ENCODE data around the gene DDAH1. TPM values are rescaled to one million over a fixed set of nuclear protein-coding genes. Genes with fewer than 3 reads are reported as not detected.
A peak's percentile ranks its signal among the peaks of the same experiment; 100 is the strongest.

DDAH1 gene
- total and polyA plus RNA-seq, 4 donors: 25.8 to 42.7 (median 31.7) TPM

DNA sequence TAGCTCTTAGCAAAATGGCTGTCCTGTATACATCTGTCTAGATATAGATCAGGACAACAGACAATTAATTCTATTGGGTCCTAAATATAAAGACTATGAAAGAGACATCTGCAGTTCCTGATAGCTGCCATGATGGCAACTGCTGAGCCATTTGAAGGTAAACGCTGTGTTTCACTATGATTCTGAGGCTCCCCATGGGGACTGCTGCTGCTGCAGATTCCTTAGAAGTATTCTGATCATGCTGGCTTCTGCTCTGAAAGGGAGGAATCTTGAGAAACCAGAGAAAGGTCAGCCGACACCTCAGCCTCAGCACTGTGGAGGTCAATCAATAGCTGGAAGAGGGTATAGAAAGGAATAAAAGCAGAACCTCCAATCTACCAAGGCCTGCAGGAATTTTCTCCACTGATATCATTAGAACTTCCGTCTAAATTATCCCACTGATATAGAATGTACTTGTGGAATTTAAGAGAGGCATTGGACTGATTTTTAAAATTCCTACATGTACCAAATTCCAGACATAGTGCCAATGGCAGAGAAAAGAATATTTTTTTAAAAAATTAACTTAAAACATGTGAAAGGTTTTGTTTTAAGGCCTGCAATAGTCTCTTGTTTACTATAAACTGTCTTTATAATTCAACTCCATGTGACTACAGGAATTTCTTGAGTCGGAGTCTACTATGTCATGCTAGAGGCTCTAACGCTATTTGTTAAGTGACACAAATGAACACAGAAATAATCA is 53.2 kb downstream of the DDAH1 start:
- Histone ChIP-seq H3K27me3 (ENCODE audit: control insufficient read depth in 4 of 4, insufficient read depth in 4 of 4, low read length in 3 of 4) (no peaks in the 10 kb centered on the region), H3K27ac (ENCODE audit: low read depth in 1 of 2, low read length in 2 of 2) (no peak overlapping the region), H3K9me3 (ENCODE audit: control insufficient read depth in 4 of 4, low read length in 3 of 4) (no peaks in the 10 kb centered on the region), H3K9ac (ENCODE audit: low read depth in 1 of 2, low read length in 2 of 2) (no peak overlapping the region), H3K36me3 (ENCODE audit: control insufficient read depth in 4 of 4, insufficient read depth in 3 of 4, low read depth in 1 of 4, low read length in 3 of 4) (no peaks in the 10 kb centered on the region), H3K4me3 (ENCODE audit: low read depth in 1 of 3, low read length in 3 of 3) (no peak overlapping the region), H3K4me1 (ENCODE audit: control insufficient read depth in 4 of 4, insufficient read depth in 4 of 4, low read length in 3 of 4) (peaks cover 0 to 21% (median 6%) of the 10 kb centered on the region in 4 donors)
- no peak for TF ChIP-seq FOXA2 (IDR thresholded peaks at IDR 0.05)
- no peak for TF ChIP-seq HNF4G (IDR thresholded peaks at IDR 0.05)
- no peak for TF ChIP-seq TAF1 (conservative IDR thresholded peaks at IDR 0.05)
- TF ChIP-seq, protein P1, sequence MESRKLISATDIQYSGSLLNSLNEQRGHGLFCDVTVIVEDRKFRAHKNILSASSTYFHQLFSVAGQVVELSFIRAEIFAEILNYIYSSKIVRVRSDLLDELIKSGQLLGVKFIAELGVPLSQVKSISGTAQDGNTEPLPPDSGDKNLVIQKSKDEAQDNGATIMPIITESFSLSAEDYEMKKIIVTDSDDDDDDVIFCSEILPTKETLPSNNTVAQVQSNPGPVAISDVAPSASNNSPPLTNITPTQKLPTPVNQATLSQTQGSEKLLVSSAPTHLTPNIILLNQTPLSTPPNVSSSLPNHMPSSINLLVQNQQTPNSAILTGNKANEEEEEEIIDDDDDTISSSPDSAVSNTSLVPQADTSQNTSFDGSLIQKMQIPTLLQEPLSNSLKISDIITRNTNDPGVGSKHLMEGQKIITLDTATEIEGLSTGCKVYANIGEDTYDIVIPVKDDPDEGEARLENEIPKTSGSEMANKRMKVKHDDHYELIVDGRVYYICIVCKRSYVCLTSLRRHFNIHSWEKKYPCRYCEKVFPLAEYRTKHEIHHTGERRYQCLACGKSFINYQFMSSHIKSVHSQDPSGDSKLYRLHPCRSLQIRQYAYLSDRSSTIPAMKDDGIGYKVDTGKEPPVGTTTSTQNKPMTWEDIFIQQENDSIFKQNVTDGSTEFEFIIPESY (IDR thresholded peaks at IDR 0.05): no peak
- no peak for TF ChIP-seq EGR1 (IDR thresholded peaks at IDR 0.05; ENCODE audit: low read depth in 2 of 2)
- TF ChIP-seq HNF4A (conservative IDR thresholded peaks at IDR 0.05): no peak
- TF ChIP-seq RAD21 (IDR thresholded peaks at IDR 0.05): no peak
- TF ChIP-seq YY1 (IDR thresholded peaks at IDR 0.05): no peak
- no peak for TF ChIP-seq FOXA1 (IDR thresholded peaks at IDR 0.05)
- no peak for TF ChIP-seq MAX (IDR thresholded peaks at IDR 0.05)
- no peak for TF ChIP-seq SP1 (IDR thresholded peaks at IDR 0.05)
- no peak for DNase-seq (ENCODE audit: low spot score)
- WGBS: 94% methylated on average over 5 of the region's 5 CpGs

DNA sequence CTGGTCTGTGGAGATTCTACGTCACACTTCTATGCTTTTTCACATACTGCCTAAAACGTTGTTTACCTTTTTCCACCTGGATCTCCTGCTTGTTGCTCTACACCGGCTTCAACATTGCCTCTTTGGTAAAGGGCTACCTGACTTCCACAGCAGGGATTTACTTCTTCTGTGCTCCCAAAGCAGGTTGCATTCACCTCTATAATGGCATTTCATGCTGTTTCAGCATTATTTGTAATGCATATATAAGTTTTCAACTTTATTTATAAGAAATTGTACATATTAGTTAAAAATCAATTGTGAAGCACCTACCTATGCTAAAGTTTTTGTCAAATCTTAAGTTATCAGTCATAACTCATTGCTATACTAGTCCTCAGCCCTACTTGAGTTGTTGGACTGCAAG is 55.4 kb downstream of the DDAH1 start:
- Histone ChIP-seq H3K27ac (ENCODE audit: low read depth in 1 of 2, low read length in 2 of 2) (no peak overlapping the region), H3K36me3 (ENCODE audit: control insufficient read depth in 4 of 4, insufficient read depth in 3 of 4, low read depth in 1 of 4, low read length in 3 of 4) (no peaks in the 10 kb centered on the region), H3K9me3 (ENCODE audit: control insufficient read depth in 4 of 4, low read length in 3 of 4) (no peaks in the 10 kb centered on the region), H3K9ac (ENCODE audit: low read depth in 1 of 2, low read length in 2 of 2) (no peak overlapping the region), H3K4me3 (ENCODE audit: low read depth in 1 of 3, low read length in 3 of 3) (no peak overlapping the region), H3K27me3 (ENCODE audit: control insufficient read depth in 4 of 4, insufficient read depth in 4 of 4, low read length in 3 of 4) (no peaks in the 10 kb centered on the region), H3K4me1 (ENCODE audit: control insufficient read depth in 4 of 4, insufficient read depth in 4 of 4, low read length in 3 of 4) (peaks cover 2 to 31% (median 11%) of the 10 kb centered on the region in 4 donors)
- no peak for TF ChIP-seq FOXA2 (IDR thresholded peaks at IDR 0.05)
- TF ChIP-seq, protein P1 (IDR thresholded peaks at IDR 0.05): no peak
- no peak for DNase-seq (ENCODE audit: low spot score)
- WGBS: 89% methylated on average over 3 of the region's 3 CpGs

- Histone ChIP-seq H3K9me3 (ENCODE audit: control insufficient read depth in 4 of 4, low read length in 3 of 4) (no peaks in the 10 kb centered on the region), H3K27ac (ENCODE audit: low read depth in 1 of 2, low read length in 2 of 2) (peak overlapping the region; percentile 79 to 91), H3K36me3 (ENCODE audit: control insufficient read depth in 4 of 4, insufficient read depth in 3 of 4, low read depth in 1 of 4, low read length in 3 of 4) (no peaks in the 10 kb centered on the region), H3K4me3 (ENCODE audit: low read depth in 1 of 3, low read length in 3 of 3) (peak overlapping the region in 1 of 3 donors; percentile 50), H3K27me3 (ENCODE audit: control insufficient read depth in 4 of 4, insufficient read depth in 4 of 4, low read length in 3 of 4) (no peaks in the 10 kb centered on the region), H3K4me1 (ENCODE audit: control insufficient read depth in 4 of 4, insufficient read depth in 4 of 4, low read length in 3 of 4) (peaks cover 2 to 39% (median 17%) of the 10 kb centered on the region in 4 donors), H3K9ac (ENCODE audit: low read depth in 1 of 2, low read length in 2 of 2) (peak overlapping the region in 1 of 2 donors; percentile 33)
- WGBS: 46% methylated on average over 5 of the region's 5 CpGs
- DNase-seq (ENCODE audit: low spot score): no peak
- TF ChIP-seq JUND (IDR thresholded peaks at IDR 0.05) (no peak), REST (IDR thresholded peaks at IDR 0.05) (no peak), MAX (IDR thresholded peaks at IDR 0.05) (no peak), RAD21 (IDR thresholded peaks at IDR 0.05) (no peak), FOXA2 (IDR thresholded peaks at IDR 0.05) (no peak)
Measured at GRCh38 chr1:85407746-85408377, 57.1 kb downstream of the DDAH1 start.
